ENCODE data around the gene FOXE3. TPM values are rescaled to one million over a fixed set of nuclear protein-coding genes. Genes with fewer than 3 reads are reported as not detected.
"Not testable (repeated sequence)": the region's sequence is repeated elsewhere in the genome, so short reads cannot be mapped to it uniquely, and the experiment has no call there.

FOXE3 gene
- total RNA-seq, 1 donor from 2014 or later, result 0.27 TPM

DNA sequence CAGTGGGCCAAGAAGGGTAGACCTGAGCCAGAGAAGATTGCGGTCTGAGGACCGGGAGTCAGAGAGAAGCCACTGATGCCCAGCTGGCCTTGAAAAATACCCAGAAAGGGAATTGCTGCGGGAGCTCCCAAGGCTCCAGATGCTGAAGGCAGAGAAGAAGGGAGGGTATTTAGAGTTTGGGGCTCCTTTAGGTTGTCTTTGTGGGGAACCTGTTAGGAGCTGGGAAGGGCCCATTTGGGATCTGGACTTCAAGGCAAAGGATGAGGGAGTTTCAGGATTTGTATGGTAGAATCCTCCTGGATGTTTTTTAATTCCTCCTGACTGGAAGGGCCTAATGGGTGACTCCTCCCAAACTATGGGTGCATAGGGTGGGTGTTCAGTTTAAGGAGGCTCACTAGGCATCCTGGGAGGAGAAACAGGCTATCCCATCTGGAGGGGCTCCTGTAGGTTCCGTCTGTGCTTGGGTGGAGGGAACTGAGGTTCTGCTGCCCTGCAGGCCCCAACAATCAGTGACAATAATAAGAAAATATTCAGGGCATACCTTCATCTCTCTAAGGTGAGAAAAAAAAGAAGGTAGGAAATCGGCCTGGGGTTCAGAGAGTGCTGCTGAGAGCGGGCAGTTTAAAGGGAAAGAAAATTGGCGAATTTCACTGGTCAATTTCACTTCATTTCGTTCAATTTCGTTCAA, 26.9 kb downstream of the FOXE3 start:
- no peak for DNase-seq (ENCODE audit: low spot score)
- no peak for ATAC-seq
- intact Hi-C loops (cut with DNase I), result no loop called here

DNA sequence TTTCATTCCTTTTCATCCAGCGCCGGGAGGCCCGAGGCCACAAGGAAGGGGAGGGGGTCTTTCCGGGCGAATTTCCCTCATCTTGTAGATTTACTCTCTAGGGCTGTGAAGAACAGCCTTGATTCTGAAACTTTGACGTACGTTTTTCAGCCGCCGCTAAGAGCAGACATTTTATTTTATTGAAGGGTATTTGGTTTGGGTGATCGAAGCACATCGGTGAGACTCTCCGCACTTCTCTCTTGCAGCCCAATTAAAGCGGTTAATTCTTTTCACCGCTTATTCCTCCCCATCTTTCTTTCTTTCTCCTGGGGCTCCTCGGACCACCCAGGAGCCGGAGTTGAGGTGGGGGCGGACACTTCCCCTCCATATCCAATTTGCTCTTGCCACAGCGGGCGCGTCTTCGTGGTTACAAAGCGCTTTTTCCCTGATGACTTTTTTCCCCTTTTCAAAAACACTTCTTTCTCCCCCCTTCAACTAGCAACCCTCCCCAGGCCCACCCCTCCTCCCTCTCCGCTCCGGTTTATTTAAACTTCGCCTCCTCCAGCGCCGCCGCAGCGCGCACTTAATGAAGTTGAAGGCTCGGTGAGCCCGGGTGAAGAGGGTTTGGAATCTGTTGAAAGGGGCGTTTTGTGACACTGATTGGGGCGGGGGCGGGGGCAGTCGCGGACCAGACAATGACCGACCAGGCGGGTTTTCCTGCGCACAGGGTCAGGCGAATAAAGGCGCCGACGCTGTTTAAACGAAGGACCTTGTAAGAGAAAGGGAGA, 27.6 kb downstream of the FOXE3 start:
- ATAC-seq (peak; percentile 58), DNase-seq (ENCODE audit: low spot score) (peak; percentile 74)
- intact Hi-C loops (cut with DNase I), result no loop called here

DNA sequence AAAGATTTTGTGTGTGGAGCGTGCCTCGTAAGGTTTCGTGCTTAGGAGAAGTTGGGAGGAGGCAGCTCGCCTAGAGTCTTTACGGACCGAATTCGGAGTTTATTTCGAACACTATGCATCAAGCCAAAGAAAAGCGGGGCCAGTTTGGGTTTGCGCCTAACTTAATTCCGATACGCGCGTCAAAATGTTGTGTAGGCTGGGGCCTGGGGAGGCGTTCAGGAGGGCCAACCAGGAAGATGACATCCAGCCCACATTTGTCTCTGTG, 28.1 kb downstream of the FOXE3 start:
- no peak for DNase-seq (ENCODE audit: low spot score)
- intact Hi-C loops (cut with DNase I), result no loop called here
- ATAC-seq, result no peak

DNA sequence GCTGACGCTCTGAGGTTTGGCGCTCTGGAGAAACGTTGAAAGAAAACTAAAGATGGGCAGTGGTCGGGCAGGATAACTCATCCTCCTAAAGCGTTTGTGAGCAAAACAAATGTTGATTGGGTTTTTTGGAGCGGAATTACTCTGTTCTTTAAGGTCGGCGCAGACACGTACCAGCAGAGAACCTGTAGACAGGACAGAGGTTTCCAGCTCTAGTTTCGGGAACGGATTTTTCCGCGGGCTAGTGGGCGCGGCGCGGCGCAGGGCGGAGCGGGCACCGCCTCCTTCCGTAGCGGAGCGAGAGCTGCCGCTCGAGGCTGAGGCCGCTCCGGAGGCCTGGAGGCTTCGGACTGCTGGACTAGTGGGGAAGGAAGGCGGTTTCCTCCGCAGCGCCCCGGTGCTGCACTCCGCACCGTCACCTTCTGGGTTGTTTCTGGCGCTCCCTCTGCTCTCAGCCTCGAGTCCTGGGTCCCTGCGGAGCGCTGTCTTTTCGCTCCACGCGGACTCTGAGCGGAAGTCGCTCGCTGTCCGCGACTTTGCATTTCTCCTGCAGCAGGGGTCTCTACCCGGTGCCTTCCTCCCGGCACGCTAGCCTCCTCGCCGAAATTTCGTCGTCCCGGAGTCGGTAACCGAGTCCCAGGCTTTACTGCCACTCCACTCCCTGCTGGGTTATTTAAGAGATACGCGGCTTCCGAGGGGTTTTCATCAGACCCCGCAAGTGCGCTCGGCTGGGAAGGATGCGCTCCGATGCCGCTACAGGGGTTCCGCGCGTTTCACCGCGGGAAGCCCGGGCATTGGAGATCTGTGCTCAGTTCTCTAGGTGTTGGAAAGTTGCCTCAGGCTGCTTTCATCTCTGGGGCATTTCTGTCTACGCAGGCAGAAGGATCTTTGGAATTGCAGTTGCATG, 28.7 kb downstream of the FOXE3 start:
- ATAC-seq (peak; percentile 66), DNase-seq (ENCODE audit: low spot score) (no peak)

DNA sequence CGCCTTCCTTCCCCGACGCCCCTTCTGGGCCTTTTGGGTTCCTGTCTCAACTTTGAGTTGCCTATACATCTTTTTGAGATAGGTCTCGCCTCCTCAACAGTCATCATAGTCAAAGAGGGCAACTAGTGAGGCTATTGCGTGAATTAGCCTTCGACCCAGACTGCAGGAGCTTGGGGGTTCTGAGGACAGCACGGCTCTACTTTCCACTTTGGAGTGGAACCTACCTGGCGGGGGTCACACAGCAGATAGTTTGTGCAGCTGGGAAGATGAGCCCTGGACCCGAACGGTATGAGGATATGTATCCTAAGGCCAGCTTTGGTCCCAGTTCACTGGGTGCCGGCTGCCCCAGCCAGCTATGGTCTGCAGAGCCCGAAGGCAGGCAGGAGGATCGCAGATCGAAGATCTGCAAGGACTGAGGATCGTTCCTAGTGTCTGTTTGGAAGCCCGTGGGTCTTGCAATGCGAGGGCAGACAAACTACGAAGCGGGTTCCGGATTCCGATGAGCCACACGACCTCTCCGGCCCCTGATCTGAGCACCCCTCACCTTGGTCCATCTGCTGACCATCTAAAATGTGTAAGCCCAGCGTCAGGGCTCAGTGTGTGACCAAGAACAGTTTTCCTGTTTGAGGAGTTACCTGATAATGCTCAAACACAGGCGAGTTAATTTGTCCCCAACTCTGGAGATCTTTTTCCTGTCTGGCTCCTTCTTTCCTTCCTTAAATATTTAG, 29.9 kb downstream of the FOXE3 start:
- intact Hi-C loops (cut with DNase I), result no loop called here
- ATAC-seq, result no peak
- no peak for DNase-seq (ENCODE audit: low spot score)

More for the DNA sequence above, 28.7 kb downstream of the FOXE3 start:
- intact Hi-C loops (cut with DNase I), result no loop called here

DNA sequence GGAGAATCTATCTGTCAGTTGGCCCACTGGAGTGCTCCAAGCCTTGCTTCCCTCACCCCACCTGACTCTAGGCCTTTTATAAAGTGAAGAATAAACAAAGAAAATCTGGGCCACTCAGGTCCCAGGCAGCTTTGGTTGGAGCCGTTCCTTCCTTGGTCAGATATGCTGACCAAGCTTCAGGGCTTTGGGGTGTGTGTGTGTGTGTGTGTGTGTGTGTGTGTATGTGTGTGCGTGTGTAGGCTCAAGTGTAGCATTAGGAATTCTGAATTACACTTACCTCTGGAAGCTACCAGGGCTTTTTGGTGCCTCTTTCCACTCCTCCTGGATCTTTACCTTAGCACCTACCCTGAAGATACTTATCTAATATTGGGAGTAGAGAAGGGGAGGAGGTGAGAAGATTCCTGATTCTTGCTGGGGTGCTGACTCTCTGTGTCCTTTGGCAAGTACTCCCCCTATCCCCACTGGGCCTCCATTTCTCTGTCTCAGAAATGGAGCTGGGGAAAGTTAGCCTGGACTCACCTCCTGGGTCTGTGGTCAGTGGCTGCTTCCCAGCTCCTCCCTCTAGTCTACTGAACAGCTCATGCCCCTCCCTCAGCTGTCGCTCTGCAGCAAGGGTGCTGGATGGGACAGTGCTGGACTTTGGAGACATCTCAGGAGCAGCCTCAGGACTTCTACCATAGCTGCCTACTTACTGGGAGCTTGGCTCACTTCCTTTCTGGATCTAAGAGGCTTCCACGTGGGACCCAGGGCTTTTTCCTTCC, 32.6 kb downstream of the FOXE3 start:
- ATAC-seq (peak; percentile 38), DNase-seq (ENCODE audit: low spot score) (no peak)
- intact Hi-C loops (cut with DNase I), result no loop called here

DNA sequence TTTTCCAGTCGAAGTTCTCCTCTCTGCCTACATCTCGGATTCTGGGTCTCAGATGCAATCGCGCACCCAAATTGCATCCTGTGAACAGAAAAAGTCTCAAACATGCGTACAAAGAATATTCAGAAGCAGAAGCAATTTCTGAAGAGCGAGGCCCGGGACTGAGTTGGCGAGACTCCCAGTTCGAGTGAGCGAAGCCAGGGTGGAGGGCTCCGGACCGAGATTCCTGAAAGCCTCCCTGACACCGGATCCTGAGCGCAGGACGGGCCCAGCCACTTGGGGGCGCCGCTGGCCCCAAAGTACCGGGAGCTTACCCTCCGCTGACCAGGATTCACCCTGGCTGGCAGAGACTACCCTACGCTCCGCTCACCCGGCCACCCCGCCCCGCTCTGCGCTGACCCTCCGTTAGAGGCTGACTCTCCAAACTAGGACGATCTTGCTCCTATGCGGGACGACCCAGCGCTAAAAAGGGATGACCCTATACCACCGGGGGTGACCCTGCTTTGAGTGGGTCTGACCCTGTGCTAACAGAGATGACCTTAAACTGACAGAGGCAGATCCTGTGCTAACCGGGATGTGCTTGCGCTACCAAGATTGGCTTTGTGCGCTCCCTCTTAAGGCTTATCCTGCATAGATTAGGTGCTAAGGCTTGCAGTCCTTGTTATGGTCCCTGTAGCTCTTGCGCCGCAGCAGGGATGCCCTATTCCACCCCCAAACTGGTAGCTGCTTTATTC, 33.9 kb downstream of the FOXE3 start:
- DNase-seq (ENCODE audit: low spot score) (peak; percentile 80), ATAC-seq (peak; percentile 77)
- intact Hi-C loops (cut with DNase I), result no loop called here

DNA sequence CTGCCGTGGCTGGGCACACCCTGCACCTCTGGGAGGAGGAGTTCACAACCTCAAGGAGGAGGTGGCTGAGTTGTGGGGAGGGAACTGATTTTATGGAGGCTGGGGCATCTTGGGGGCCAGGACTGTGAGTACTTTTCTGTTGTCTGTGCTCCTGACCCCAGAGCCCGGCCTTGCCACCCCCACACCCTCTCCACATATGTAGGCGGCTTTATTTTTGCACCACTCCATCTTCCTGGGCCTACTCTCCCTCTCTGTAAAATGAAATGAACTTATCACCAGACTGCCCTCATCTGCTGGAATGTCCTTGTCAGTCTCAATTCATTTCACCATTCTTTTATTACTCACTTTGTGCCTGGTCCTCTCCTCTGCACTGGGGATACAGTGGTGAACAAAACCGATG, 34.5 kb downstream of the FOXE3 start:
- peak; percentile 3 for ATAC-seq
- no peak for DNase-seq (ENCODE audit: low spot score)
- intact Hi-C loops (cut with DNase I), result no loop called here

DNA sequence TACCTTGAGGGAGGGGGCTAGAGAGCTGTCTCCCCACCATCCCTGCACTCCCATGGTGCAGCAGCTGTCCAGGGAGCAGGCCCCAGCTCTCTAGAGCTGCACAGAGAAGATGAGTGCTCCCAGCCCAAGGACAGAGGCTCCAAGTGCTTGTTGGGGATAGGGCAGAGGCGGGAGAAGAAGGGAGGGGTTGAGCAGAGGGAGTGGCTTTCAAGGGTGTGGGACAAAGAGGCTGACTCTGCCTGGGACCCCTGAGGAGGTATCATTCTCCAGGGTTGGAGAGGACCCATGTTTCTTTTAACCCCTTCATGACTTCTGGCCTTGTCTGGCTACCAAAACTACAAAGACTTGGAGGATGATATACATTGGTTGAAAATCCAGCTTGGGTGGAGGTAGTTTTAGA, 36.3 kb downstream of the FOXE3 start:
- intact Hi-C loops (cut with DNase I), result no loop called here
- DNase-seq (ENCODE audit: low spot score) (no peak), ATAC-seq (peak; percentile 1)

DNA sequence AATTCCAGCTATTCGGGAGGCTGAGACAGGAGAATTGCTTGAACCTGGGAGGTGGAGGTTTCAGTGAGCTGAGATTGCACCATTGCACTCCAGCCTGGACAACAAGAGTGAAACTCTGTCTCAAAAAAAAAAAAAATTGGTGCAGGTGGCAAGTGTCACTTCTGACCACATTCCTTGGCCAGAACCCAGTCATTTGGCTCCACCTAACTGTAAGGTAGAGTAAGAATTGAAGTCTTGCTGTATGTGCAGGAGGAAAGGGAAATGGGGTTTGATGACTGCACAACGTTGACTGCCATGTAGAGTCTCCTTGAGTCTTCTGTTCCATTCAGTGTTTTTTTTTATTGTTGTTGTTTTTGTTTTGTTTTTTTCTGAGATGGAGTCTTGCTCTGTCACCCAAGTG, 37.8 kb downstream of the FOXE3 start:
- not testable (repeated sequence) for ATAC-seq

DNA sequence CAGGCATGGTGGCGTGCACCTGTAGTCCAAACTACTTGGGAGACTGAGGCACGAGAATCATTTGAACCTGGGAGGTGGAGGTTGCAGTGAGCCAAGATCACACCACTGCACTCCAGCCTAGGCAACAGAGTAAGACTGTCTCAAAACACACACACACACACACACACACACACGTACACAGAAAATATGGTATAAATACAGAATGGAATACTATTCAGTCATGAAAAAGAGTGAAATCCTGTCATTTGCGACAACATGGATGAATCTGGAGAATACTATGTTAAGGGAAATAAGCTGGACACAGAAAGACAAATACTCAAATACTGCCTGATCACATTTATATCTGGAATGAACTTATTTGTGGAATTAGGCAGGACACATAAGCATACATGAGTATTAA, 40.2 kb downstream of the FOXE3 start:
- DNase-seq (ENCODE audit: low spot score), result no peak
- no peak for ATAC-seq
- intact Hi-C loops (cut with DNase I), result no loop called here

More for the DNA sequence above, 37.8 kb downstream of the FOXE3 start:
- DNase-seq (ENCODE audit: low spot score); intact Hi-C loops (cut with DNase I): not testable (repeated sequence)

DNA sequence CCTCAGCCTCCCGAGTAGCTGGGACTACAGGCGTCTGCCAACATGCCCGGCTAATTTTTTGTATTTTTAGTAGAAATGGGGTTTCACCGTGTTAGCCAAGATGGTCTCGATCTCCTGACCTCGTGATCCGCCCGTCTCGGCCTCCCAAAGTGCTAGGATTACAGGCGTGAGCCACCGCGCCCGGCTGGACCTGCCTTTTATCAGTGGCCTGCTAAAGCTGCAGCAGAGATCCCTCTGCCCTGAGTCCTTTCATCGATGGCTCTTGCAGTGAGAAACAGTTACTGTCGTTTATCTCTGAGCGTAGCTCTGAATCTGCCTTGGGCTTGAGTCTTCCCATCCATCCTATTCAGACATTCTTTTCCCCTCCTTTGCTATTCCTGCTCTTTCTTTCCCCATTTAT, 41.5 kb downstream of the FOXE3 start:
- DNase-seq (ENCODE audit: low spot score), result peak; percentile 9
- ATAC-seq; intact Hi-C loops (cut with DNase I): not testable (repeated sequence)

DNA sequence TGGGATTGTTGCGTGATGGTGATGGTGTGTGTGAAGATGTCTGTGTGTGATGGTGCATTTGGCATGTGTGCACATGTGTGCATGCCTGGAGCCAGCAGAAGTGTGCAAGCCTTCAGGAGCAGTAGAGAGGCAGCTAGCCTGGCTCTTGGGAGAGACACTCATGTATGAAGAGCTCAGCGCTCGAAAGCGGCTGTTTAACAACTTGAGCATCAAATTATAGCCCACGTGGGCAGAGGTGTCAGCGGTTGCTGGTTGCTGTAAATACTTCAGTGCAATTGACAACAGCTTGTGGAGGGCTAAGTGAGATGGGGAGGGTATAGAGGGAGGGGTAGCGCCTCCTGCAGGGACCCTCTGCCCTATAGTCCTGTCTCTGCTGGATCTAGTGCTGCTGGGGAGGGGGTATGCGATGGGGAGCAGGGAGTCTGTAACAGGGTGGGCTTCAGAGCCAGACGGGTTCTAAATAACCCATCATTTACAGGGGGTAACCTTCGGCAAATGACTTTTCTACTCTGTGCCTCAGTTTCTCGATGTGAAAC, 43.2 kb downstream of the FOXE3 start:
- intact Hi-C loops (cut with DNase I), result no loop called here
- ATAC-seq (no peak), DNase-seq (ENCODE audit: low spot score) (no peak)

DNA sequence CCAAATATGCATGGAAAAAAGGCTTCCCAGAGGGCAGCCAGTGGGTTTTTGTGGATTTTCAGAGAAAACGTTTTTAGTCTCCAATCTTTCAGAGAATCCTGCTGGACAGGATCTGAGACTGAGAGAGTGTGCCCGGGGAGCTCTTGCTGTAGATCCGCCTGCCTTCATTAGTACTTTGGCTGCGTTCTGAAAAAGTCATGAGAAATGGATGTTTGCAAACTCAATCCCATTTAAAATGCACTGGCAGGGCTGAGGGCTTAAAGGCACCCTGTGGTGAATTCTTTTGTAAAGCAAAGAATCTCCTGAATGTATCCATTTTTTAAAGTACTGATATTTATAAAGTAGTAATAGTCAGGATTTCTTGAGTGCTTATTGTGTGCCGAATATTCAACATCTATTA, 44.0 kb downstream of the FOXE3 start:
- DNase-seq (ENCODE audit: low spot score), result no peak
- no peak for ATAC-seq
- intact Hi-C loops (cut with DNase I), result no loop called here

DNA sequence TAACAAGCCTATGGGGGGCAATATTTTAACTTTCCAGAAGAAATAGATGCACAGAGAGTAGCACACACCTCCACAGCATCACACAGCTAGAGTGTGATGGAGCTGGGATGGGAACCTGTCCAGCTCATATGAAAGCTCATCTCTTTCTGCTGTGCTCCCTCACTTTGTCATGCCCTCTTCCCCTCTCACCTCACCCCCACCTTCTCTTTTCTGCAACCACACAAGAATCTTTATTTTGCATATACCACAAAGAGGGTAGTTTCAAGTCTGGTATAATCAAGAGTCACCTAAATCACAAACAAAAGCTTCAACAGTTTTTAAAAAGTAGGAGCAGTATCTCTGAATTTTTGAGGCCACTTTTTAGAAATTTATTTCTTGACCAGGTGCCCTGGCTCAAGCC, 44.4 kb downstream of the FOXE3 start:
- DNase-seq (ENCODE audit: low spot score), result no peak
- intact Hi-C loops (cut with DNase I), result no loop called here
- no peak for ATAC-seq

DNA sequence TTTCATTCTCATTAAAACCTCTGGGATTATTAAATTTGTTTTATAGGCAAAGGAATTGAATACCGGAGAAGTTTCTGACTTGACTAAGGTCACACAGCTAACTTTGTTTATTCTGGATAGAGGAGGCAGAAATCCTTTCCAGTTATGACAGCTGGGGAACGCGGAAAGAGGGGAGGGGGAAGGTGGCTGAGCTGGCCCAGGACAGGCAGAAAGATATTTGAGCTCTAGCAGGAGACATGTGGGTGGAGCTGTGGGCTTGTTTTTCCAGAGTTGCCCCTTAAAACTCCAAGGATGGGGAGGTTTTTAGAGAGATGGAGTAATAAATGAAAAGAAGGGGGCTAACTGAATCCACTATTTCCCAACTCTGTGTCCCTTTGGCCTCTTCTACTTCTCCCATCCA, 49.5 kb downstream of the FOXE3 start:
- ATAC-seq, result peak; percentile 82
- no peak for DNase-seq (ENCODE audit: low spot score)
- intact Hi-C loops (cut with DNase I), result no loop called here

Measured in sciatic nerve (tissue), 2 donors.